Measurements from ENCODE around the gene FRMD4B. TPM values are rescaled to one million over a fixed set of nuclear protein-coding genes. Genes with fewer than 3 reads are reported as not detected.
A peak's percentile ranks its signal among the peaks of the same experiment; 100 is the strongest.

FRMD4B gene
- total and polyA plus RNA-seq, 2 donors (not counting 1 experiment from before 2014, with no cell fraction given), result 0.86 to 1.2 TPM

DNA sequence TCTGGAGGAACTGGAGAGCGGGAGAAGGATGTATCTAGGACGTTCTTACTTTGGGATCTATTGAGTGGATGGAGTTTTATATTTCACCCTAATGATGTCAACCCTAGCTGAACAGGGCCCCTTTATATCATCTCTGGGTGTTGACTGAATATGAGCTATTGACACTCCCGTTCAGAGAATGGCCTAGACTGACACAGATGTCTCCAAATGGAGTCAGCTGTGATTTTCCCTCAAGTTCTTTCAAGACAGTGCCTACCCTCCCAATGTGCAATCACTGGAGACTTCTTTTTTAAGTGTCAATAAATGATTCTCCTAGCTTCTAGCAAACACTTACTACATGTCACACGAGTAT, 63.8 kb downstream of the FRMD4B start:
- H3K4me1 ChIP-seq (ENCODE audit: control insufficient read depth, extremely low read depth, insufficient read depth, low read length), result no peaks in the 10 kb centered on the region
- H3K27ac ChIP-seq (ENCODE audit: insufficient read depth, low read length), result no peak overlapping the region
- H3K4me3 ChIP-seq (replicated peaks in 1 of 4; ENCODE audit: control extremely low read depth in 1 of 4, insufficient read depth in 1 of 4, low read depth in 3 of 4, low read length in 4 of 4), result no peak overlapping the region
- H3K4me2 ChIP-seq (ENCODE audit: extremely low read depth, insufficient read depth, low read length), result no peak overlapping the region
- TF ChIP-seq, protein P1, sequence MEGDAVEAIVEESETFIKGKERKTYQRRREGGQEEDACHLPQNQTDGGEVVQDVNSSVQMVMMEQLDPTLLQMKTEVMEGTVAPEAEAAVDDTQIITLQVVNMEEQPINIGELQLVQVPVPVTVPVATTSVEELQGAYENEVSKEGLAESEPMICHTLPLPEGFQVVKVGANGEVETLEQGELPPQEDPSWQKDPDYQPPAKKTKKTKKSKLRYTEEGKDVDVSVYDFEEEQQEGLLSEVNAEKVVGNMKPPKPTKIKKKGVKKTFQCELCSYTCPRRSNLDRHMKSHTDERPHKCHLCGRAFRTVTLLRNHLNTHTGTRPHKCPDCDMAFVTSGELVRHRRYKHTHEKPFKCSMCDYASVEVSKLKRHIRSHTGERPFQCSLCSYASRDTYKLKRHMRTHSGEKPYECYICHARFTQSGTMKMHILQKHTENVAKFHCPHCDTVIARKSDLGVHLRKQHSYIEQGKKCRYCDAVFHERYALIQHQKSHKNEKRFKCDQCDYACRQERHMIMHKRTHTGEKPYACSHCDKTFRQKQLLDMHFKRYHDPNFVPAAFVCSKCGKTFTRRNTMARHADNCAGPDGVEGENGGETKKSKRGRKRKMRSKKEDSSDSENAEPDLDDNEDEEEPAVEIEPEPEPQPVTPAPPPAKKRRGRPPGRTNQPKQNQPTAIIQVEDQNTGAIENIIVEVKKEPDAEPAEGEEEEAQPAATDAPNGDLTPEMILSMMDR (conservative IDR thresholded peaks at IDR 0.05 in 1 of 2, IDR thresholded peaks at IDR 0.05 in 1 of 2; ENCODE audit: low read depth in 1 of 2, low read length in 2 of 2), result no peak
- TF ChIP-seq EZH2 (IDR thresholded peaks at IDR 0.05; ENCODE audit: low read length, missing control alignments), result no peak
- H3K9me3 ChIP-seq (ENCODE audit: control insufficient read depth, insufficient read depth, low read depth, low read length), result no peaks in the 10 kb centered on the region
- H3K36me3 ChIP-seq (ENCODE audit: control insufficient read depth, insufficient read depth, low read length), result no peaks in the 10 kb centered on the region
- DNase-seq (ENCODE audit: low read depth in 2 of 2), result no peak
- H2AFZ ChIP-seq (ENCODE audit: low read length), result no peak overlapping the region
- H3K79me2 ChIP-seq (ENCODE audit: control insufficient read depth, insufficient read depth, low read length), result no peaks in the 10 kb centered on the region
- no peaks in the 10 kb centered on the region for H3K27me3 ChIP-seq (ENCODE audit: control insufficient read depth, insufficient read depth, low read length)
- H4K20me1 ChIP-seq (ENCODE audit: control insufficient read depth, extremely low read depth, insufficient read depth, low read length), result no peaks in the 10 kb centered on the region
- no peak overlapping the region for H3K9ac ChIP-seq (ENCODE audit: insufficient read depth, low read length)

GRCh38 chr3:69321301-69322157, 64.4 kb downstream of the FRMD4B start:
- Histone ChIP-seq H3K4me3 (replicated peaks in 1 of 4; ENCODE audit: control extremely low read depth in 1 of 4, insufficient read depth in 1 of 4, low read depth in 3 of 4, low read length in 4 of 4) (no peak overlapping the region), H3K27ac (ENCODE audit: insufficient read depth, low read length) (no peak overlapping the region), H3K9ac (ENCODE audit: insufficient read depth, low read length) (no peak overlapping the region), H3K36me3 (ENCODE audit: control insufficient read depth, insufficient read depth, low read length) (no peaks in the 10 kb centered on the region), H3K79me2 (ENCODE audit: control insufficient read depth, insufficient read depth, low read length) (no peaks in the 10 kb centered on the region), H3K9me3 (ENCODE audit: control insufficient read depth, insufficient read depth, low read depth, low read length) (no peaks in the 10 kb centered on the region), H3K4me1 (ENCODE audit: control insufficient read depth, extremely low read depth, insufficient read depth, low read length) (no peaks in the 10 kb centered on the region), H2AFZ (ENCODE audit: low read length) (no peak overlapping the region), H3K4me2 (ENCODE audit: extremely low read depth, insufficient read depth, low read length) (no peak overlapping the region), H4K20me1 (ENCODE audit: control insufficient read depth, extremely low read depth, insufficient read depth, low read length) (no peaks in the 10 kb centered on the region), H3K27me3 (ENCODE audit: control insufficient read depth, insufficient read depth, low read length) (no peaks in the 10 kb centered on the region)
- TF ChIP-seq, protein P1 (conservative IDR thresholded peaks at IDR 0.05 in 1 of 2, IDR thresholded peaks at IDR 0.05 in 1 of 2; ENCODE audit: low read depth in 1 of 2, low read length in 2 of 2), result no peak
- TF ChIP-seq EZH2 (IDR thresholded peaks at IDR 0.05; ENCODE audit: low read length, missing control alignments), result no peak
- no peak for DNase-seq (ENCODE audit: low read depth in 2 of 2)

GRCh38 chr3:69320871-69321271, 65.0 kb downstream of the FRMD4B start:
- no peak overlapping the region for H3K4me2 ChIP-seq (ENCODE audit: extremely low read depth, insufficient read depth, low read length)
- DNase-seq (ENCODE audit: low read depth in 2 of 2), result peak in 1 of 2 donors; percentile 42
- no peaks in the 10 kb centered on the region for H3K36me3 ChIP-seq (ENCODE audit: control insufficient read depth, insufficient read depth, low read length)
- H3K27ac ChIP-seq (ENCODE audit: insufficient read depth, low read length), result no peak overlapping the region
- no peak overlapping the region for H2AFZ ChIP-seq (ENCODE audit: low read length)
- H3K79me2 ChIP-seq (ENCODE audit: control insufficient read depth, insufficient read depth, low read length), result no peaks in the 10 kb centered on the region
- no peak overlapping the region for H3K4me3 ChIP-seq (replicated peaks in 1 of 4; ENCODE audit: control extremely low read depth in 1 of 4, insufficient read depth in 1 of 4, low read depth in 3 of 4, low read length in 4 of 4)
- no peaks in the 10 kb centered on the region for H3K27me3 ChIP-seq (ENCODE audit: control insufficient read depth, insufficient read depth, low read length)
- no peaks in the 10 kb centered on the region for H3K9me3 ChIP-seq (ENCODE audit: control insufficient read depth, insufficient read depth, low read depth, low read length)
- no peak overlapping the region for H3K9ac ChIP-seq (ENCODE audit: insufficient read depth, low read length)
- no peak for TF ChIP-seq EZH2 (IDR thresholded peaks at IDR 0.05; ENCODE audit: low read length, missing control alignments)
- TF ChIP-seq, protein P1 (conservative IDR thresholded peaks at IDR 0.05 in 1 of 2, IDR thresholded peaks at IDR 0.05 in 1 of 2; ENCODE audit: low read depth in 1 of 2, low read length in 2 of 2), result no peak
- H3K4me1 ChIP-seq (ENCODE audit: control insufficient read depth, extremely low read depth, insufficient read depth, low read length), result no peaks in the 10 kb centered on the region
- no peaks in the 10 kb centered on the region for H4K20me1 ChIP-seq (ENCODE audit: control insufficient read depth, extremely low read depth, insufficient read depth, low read length)
